Prostate gland (tissue), 2 donors: ENCODE results near the gene FCN2.

ENCODE experiments used
- POLR2A ChIP-seq: fragments of 450-650 bp; IDR thresholded peaks from one replicate; pipeline ENCODE4 v1.6.1; 2016; ENCODE audit warnings: antibody characterized with exemption, mild to moderate bottlenecking
- POLR2AphosphoS5 ChIP-seq: sonication (generic); formaldehyde crosslinking; IDR thresholded peaks from one replicate; pipeline ENCODE4 v1.6.1; 2017; ENCODE audit warnings: antibody characterized with exemption
- TF ChIP-seq, protein P1 (sequence below), 4 experiments: fragments of 200-600 bp in 2 of 4; fragments of 450-650 bp in 2 of 4; sonication (generic) in 2 of 4; IDR thresholded peaks; 1 replicate in 3 of 4; 2 replicates in 1 of 4; pipeline ENCODE4 v1.5.1; 2016 to 2019; ENCODE audit warnings: antibody characterized with exemption in 4 of 4, mild to moderate bottlenecking in 2 of 4, moderate library complexity in 2 of 4

- TF ChIP-seq, protein P1, sequence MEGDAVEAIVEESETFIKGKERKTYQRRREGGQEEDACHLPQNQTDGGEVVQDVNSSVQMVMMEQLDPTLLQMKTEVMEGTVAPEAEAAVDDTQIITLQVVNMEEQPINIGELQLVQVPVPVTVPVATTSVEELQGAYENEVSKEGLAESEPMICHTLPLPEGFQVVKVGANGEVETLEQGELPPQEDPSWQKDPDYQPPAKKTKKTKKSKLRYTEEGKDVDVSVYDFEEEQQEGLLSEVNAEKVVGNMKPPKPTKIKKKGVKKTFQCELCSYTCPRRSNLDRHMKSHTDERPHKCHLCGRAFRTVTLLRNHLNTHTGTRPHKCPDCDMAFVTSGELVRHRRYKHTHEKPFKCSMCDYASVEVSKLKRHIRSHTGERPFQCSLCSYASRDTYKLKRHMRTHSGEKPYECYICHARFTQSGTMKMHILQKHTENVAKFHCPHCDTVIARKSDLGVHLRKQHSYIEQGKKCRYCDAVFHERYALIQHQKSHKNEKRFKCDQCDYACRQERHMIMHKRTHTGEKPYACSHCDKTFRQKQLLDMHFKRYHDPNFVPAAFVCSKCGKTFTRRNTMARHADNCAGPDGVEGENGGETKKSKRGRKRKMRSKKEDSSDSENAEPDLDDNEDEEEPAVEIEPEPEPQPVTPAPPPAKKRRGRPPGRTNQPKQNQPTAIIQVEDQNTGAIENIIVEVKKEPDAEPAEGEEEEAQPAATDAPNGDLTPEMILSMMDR (IDR thresholded peaks at IDR 0.05), result no peak
- no peak for TF ChIP-seq POLR2AphosphoS5
- TF ChIP-seq POLR2A, result no peak
Observed at GRCh38 chr9:134925011-134925511, 44.5 kb downstream of the FCN2 start.
